ENCODE data around the gene ELAC1. TPM values are rescaled to one million over a fixed set of nuclear protein-coding genes. Genes with fewer than 3 reads are reported as not detected.

Gene ELAC1
- total RNA-seq, 2 experiments from 2014 or later = 1.5 to 4.2 TPM

DNA sequence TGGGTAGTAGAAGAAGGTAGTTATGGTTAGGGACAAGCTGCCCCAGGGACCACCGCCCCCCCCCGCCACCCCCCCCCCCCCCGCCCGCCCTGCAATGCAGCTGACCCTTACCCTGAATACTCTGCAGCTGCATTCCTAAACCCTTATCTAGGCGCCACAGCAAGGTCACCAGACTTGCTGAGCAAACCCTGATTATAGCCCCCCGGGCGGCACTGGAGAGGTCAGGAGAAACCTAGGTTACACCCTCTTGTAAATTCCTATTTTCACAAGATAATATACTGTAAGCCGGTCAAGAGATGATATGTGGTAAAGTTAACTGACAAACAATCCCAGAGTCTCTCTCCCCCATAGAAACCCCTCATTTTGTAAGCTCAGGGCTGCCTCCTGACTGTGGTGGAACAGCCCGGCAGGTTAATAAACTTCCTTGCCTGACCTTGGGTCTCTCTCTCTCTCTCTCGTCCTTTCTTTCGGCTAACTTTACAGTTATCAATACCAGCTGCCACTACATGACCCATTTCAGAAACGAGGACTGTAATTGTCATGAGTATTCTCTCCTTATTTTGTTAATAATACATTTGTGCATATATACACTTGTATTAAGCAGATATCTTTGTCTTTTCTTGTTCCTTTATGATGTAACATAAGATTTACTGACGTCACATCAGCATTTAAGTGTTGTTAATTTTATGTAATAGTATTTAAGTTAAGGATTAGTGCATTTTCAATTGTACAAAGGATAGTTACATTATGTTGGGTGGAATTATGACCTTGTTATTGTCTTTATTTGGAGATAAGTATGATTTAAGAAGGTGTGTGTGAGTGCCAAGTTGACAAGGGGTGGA lies 39.3 kb downstream of the ELAC1 start:
- Histone ChIP-seq H3K27ac (ENCODE audit: low read depth, low read length, poor library complexity, severe bottlenecking) (no peak overlapping the region), H3K9me2 (ENCODE audit: insufficient read depth, low read length) (no peaks in the 10 kb centered on the region), H3K36me3 (ENCODE audit: insufficient read depth, low read length) (no peaks in the 10 kb centered on the region), H3K4me2 (ENCODE audit: low read length) (no peak overlapping the region), H3K79me2 (ENCODE audit: insufficient read depth, low read depth, low read length) (no peaks in the 10 kb centered on the region), H4K20me1 (ENCODE audit: insufficient read depth, low read length) (no peaks in the 10 kb centered on the region), H3K4me3 (ENCODE audit: low read depth, low read length, poor library complexity, severe bottlenecking) (no peak overlapping the region), H3K9me3 (ENCODE audit: low read length) (no peaks in the 10 kb centered on the region), H2AFZ (ENCODE audit: low read length) (no peak overlapping the region), H3K4me1 (ENCODE audit: insufficient read depth, low read length, poor library complexity, severe bottlenecking) (no peaks in the 10 kb centered on the region)
- DNase-seq (ENCODE audit: low spot score) = no peak
- BruUV-seq (replicated peaks) = no TSS peak
- CTCF ChIA-PET (ENCODE audit: unreplicated experiment) = no interaction called here
- intact Hi-C loops (cut with micrococcal nuclease; ENCODE audit: unreplicated experiment) = no loop called here
- no peak for TF ChIP-seq EZH2phosphoT487 (IDR thresholded peaks at IDR 0.05; ENCODE audit: borderline replicate concordance, low read depth, low read length)
- TF ChIP-seq, protein P1, sequence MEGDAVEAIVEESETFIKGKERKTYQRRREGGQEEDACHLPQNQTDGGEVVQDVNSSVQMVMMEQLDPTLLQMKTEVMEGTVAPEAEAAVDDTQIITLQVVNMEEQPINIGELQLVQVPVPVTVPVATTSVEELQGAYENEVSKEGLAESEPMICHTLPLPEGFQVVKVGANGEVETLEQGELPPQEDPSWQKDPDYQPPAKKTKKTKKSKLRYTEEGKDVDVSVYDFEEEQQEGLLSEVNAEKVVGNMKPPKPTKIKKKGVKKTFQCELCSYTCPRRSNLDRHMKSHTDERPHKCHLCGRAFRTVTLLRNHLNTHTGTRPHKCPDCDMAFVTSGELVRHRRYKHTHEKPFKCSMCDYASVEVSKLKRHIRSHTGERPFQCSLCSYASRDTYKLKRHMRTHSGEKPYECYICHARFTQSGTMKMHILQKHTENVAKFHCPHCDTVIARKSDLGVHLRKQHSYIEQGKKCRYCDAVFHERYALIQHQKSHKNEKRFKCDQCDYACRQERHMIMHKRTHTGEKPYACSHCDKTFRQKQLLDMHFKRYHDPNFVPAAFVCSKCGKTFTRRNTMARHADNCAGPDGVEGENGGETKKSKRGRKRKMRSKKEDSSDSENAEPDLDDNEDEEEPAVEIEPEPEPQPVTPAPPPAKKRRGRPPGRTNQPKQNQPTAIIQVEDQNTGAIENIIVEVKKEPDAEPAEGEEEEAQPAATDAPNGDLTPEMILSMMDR (conservative IDR thresholded peaks at IDR 0.05; ENCODE audit: low read length) = no peak
- POLR2A ChIA-PET = no interaction called here

DNA sequence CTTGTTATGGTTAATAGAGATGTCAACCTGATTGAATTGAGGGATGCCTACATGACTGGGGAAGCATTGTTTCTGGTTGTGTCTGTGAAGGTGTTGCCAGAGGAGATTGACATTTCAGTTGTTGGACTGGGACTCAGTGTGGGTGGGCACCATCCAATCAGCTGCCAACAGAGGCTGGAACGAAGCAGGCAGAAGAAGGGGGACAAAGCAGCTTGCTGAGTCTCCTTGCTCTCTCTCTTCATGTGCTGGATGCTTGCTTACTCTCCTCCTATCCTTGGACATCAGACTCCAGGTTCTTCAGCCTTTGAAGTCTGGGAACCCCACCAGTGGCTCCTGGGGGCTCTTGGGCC lies 39.9 kb downstream of the ELAC1 start:
- BruUV-seq (replicated peaks) = no TSS peak
- POLR2A ChIA-PET = no interaction called here
- Histone ChIP-seq H3K27ac (ENCODE audit: low read depth, low read length, poor library complexity, severe bottlenecking) (no peak overlapping the region), H2AFZ (ENCODE audit: low read length) (no peak overlapping the region), H4K20me1 (ENCODE audit: insufficient read depth, low read length) (no peaks in the 10 kb centered on the region), H3K36me3 (ENCODE audit: insufficient read depth, low read length) (no peaks in the 10 kb centered on the region), H3K4me2 (ENCODE audit: low read length) (no peak overlapping the region), H3K4me3 (ENCODE audit: low read depth, low read length, poor library complexity, severe bottlenecking) (no peak overlapping the region), H3K9me2 (ENCODE audit: insufficient read depth, low read length) (no peaks in the 10 kb centered on the region), H3K4me1 (ENCODE audit: insufficient read depth, low read length, poor library complexity, severe bottlenecking) (no peaks in the 10 kb centered on the region), H3K9me3 (ENCODE audit: low read length) (no peaks in the 10 kb centered on the region), H3K79me2 (ENCODE audit: insufficient read depth, low read depth, low read length) (no peaks in the 10 kb centered on the region)
- CTCF ChIA-PET (ENCODE audit: unreplicated experiment) = no interaction called here
- DNase-seq (ENCODE audit: low spot score) = no peak
- TF ChIP-seq, protein P1 (conservative IDR thresholded peaks at IDR 0.05; ENCODE audit: low read length) = no peak
- TF ChIP-seq EZH2phosphoT487 (IDR thresholded peaks at IDR 0.05; ENCODE audit: borderline replicate concordance, low read depth, low read length) = no peak
- intact Hi-C loops (cut with micrococcal nuclease; ENCODE audit: unreplicated experiment) = no loop called here

DNA sequence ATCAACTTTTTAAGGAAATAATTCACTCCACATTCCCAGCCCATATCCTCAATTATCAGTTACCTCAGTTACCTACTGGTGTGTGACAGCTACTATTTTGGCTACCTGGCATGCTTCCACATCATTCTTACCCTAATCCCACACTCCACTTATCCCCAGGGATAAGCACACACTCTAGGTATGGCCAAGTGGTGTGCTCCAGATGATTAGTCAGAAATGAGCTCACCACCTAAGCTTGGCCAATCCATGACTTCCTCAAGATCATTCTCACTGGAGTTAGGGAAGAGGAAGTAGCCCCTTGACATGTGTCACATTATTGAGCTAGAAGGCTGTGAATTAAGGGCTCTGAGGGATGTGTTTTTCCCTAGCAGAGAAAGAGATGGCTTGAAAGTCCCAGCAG lies 41.2 kb downstream of the ELAC1 start:
- no peaks in the 10 kb centered on the region for H3K36me3 ChIP-seq (ENCODE audit: insufficient read depth, low read length)
- H3K4me1 ChIP-seq (ENCODE audit: insufficient read depth, low read length, poor library complexity, severe bottlenecking) = no peaks in the 10 kb centered on the region
- H3K9me3 ChIP-seq (ENCODE audit: low read length) = no peaks in the 10 kb centered on the region
- no peak overlapping the region for H3K27ac ChIP-seq (ENCODE audit: low read depth, low read length, poor library complexity, severe bottlenecking)
- H3K9me2 ChIP-seq (ENCODE audit: insufficient read depth, low read length) = no peaks in the 10 kb centered on the region
- CTCF ChIA-PET (ENCODE audit: unreplicated experiment) = no interaction called here
- TF ChIP-seq, protein P1 (conservative IDR thresholded peaks at IDR 0.05; ENCODE audit: low read length) = no peak
- no peak for TF ChIP-seq EZH2phosphoT487 (IDR thresholded peaks at IDR 0.05; ENCODE audit: borderline replicate concordance, low read depth, low read length)
- H2AFZ ChIP-seq (ENCODE audit: low read length) = no peak overlapping the region
- no peak for DNase-seq (ENCODE audit: low spot score)
- H4K20me1 ChIP-seq (ENCODE audit: insufficient read depth, low read length) = no peaks in the 10 kb centered on the region
- intact Hi-C loops (cut with micrococcal nuclease; ENCODE audit: unreplicated experiment) = no loop called here
- POLR2A ChIA-PET = interaction anchor here (1.0 kb wide), 1 partner anchor 11 kb away, joined by 3 read pairs; no protein-coding TSS in a partner anchor
- BruUV-seq (replicated peaks) = no TSS peak
- no peak overlapping the region for H3K4me2 ChIP-seq (ENCODE audit: low read length)
- no peak overlapping the region for H3K4me3 ChIP-seq (ENCODE audit: low read depth, low read length, poor library complexity, severe bottlenecking)
- H3K79me2 ChIP-seq (ENCODE audit: insufficient read depth, low read depth, low read length) = no peaks in the 10 kb centered on the region
